Placental pericyte (primary cell): ENCODE results near the gene CFAP298. TPM values are rescaled to one million over a fixed set of nuclear protein-coding genes. Genes with fewer than 3 reads are reported as not detected.

Experiments
- small RNA-seq: library from RNA; depleted of rRNA; stranded (forward); fragments of <200 nt; gene quantifications from one replicate; pipeline ENCODE3, GENCODE V24; 2012; ENCODE audit warnings: low replicate concordance
- total RNA-seq: library from RNA; depleted of rRNA; stranded (reverse); fragments of >200 nt; gene quantifications from 2 replicates; pipeline ENCODE4 v1.2.3, GENCODE V29; 2012

CFAP298 gene
- 18.2 and 22.8 TPM in 2 replicates for total RNA-seq

DNA sequence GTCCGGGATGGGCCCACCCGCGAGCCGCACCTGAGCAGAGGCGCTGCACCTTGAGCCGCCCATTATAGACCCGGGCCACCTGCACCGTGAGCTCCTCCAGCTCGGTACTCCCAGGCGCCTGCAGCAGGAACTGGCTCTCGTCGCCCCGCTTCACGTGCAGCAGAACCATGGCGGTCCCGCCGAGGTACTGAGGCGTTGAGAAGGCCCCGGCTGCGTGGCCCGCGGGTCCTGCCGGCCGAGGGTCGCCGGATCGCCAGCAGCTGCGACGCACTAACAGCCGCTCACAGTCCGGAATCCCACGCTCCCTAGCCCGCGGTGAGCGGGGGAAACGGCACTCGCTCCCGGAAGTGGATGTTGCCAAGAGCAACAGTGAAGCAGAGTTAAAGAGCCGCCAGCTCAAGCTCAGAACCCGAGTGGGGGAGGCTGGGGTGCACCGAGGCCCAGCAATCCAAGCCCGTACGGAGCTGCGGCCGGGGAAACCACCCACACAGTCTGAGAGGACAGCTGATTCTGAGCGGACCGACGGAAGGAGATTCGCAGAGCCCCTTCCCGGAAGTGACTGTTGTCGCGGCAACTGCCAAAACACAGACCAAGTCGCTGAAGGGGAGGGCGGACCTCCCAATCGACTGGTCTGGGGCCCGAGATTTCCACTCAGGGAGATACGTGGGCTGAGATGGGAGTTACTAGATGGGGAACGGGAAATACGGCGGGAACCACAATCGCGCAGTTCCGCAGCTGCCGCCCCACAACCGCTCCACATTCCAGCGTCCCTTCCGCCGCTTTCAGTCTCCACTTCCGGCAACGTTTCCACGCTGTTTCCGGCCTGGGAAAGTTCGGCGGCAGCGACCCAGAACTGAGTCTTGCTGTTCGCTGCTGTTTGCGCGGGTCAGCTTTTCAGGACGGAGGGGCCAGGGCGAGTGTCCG is at the start of gene CFAP298:
TSS of gene CFAP298 (minus strand) at position 303 of the 924 bp plus-strand sequence. CDS start at position 169, 134 bp downstream.

DNA sequence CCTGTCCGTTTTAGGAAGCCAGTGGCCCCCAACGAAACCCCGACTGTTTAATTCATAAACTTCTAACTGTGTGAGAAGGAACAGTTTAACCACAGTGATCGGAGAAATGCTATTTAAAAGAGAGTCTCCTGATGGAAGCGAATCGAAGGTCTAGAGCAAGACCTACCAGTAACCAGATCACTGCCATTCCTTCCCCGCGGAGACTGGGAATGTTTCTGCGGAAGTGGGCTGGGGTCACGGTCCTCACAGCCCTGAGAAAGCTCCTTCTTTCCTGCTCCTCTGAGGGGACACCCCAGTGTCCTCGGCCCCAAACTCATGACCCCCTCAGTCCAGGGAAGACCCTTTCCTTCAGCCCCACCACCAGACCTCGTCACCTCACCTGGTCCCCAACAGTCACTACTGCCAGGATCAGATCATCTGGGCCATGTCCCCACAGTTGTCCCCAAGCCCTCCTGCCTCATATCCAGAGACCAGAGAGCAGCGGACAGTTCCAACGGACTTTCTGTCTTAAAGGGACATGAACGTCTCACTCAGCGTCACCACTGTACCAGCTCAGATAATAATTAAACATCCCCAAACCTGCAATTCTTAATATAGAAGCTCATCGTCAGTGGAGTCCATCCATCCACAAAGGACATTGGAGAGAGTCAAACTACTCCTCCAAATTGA is 27.0 kb downstream of the CFAP298 start, which contains the start of gene TCP10L:
TSS of gene TCP10L (minus strand) at position 482 of the 669 bp plus-strand sequence. CDS start 1,219 bp downstream, outside the sequence.

Small RNA genes lying within 50 kb of the gene (small RNA-seq; reads per million reads assigned to genes)
- not detected for gene RNA5SP490

Other genes with a start within 250 kb of the CFAP298 start
- gene URB1, start 219.4 kb downstream of the CFAP298 start, total RNA-seq, result 15.1 and 38.7 TPM in 2 replicates
- gene EVA1C, start 199.7 kb downstream of the CFAP298 start, total RNA-seq, result 7.9 and 11.3 TPM in 2 replicates
- not detected in 2 replicates for gene TCP10L, start 26.9 kb downstream of the CFAP298 start, total RNA-seq
- 3.7 and 11.3 TPM in 2 replicates for gene SYNJ1, start 115.6 kb upstream of the CFAP298 start, total RNA-seq
- 23.4 and 32.2 TPM in 2 replicates for gene PAXBP1, start 159.4 kb upstream of the CFAP298 start, total RNA-seq